SH-SY5Y (cell line): ENCODE data around the gene MED27.

Experiments used
- GATA2 ChIP-seq: IDR thresholded peaks from 2 replicates; pipeline ENCODE4 v1.6.1; 2011; ENCODE audit warnings: mild to moderate bottlenecking, low read depth, low read length
- GATA3 ChIP-seq: IDR thresholded peaks from 2 replicates; pipeline ENCODE4 v1.6.1; 2011; ENCODE audit warnings: low read depth, mild to moderate bottlenecking, low read length, moderate library complexity

- TF ChIP-seq GATA3 (no peak), GATA2 (no peak)
These were observed 235.5 kb downstream of the MED27 start for GRCh38 chr9:131843989-131844744.
